VCaP (cell line): Measurements from ENCODE around the gene PRKCE.

Experiments used
- H3K27ac ChIP-seq: fragments of 450-650 bp; 2 replicates; pipeline ENCODE4 v1.5.1; 2017
- CTCF ChIP-seq: fragments of 450-650 bp; conservative IDR thresholded peaks from 2 replicates; pipeline ENCODE4 v1.5.1; 2017; ENCODE audit warnings: mild to moderate bottlenecking, moderate library complexity

PRKCE gene

DNA sequence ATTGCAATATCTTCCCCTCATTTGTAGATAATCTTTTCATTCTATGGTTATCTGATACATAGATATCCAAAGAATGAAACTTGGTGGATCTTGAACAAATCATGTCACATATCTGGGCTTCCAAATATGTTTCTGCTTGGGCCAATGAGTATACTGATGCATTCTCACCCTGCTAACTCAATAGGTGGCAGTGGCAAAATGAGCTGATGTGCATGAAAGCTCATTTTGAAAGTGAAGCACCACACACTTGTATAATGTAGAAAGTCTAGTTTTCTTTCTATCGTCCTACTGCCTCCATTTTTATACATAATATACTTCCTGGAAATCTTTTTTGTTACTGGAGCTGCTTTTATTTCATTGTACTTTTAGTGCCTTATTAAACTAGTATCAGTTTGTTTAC, 208.2 kb downstream of the PRKCE start:
- H3K27ac ChIP-seq: no peak overlapping the region
- no peak for TF ChIP-seq CTCF

- H3K27ac ChIP-seq: no peak overlapping the region
- TF ChIP-seq CTCF: no peak
Observed at GRCh38 chr2:45860136-45861121, 209.0 kb downstream of the PRKCE start.

- no peak overlapping the region for H3K27ac ChIP-seq
- no peak for TF ChIP-seq CTCF
Observed at GRCh38 chr2:45862843-45863242, 211.4 kb downstream of the PRKCE start.

GRCh38 chr2:45864121-45864520, 212.6 kb downstream of the PRKCE start:
- H3K27ac ChIP-seq: no peak overlapping the region
- TF ChIP-seq CTCF: no peak

GRCh38 chr2:45867349-45867748, 215.9 kb downstream of the PRKCE start:
- no peak overlapping the region for H3K27ac ChIP-seq
- TF ChIP-seq CTCF: no peak

DNA sequence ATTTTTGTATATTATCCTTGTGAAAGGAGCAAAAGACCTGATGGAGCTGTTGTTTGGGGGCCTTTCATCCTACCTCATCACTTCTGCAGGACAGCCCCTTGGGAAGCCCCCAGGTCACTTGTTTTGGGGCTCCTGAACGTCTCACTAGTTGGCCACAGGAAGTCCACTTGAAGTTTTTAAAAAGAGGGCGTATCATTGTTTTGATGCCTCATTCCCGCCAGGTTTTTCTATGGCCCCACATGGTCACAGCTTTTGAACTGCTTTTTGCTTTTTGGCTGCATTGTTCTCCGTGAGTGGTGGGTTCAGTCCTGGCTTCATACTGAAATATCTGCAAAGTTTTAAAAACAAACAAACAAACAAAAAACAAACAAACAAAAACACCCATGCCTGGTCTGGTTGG, 216.3 kb downstream of the PRKCE start:
- no peak for TF ChIP-seq CTCF
- H3K27ac ChIP-seq: no peak overlapping the region

- no peak overlapping the region for H3K27ac ChIP-seq
- no peak for TF ChIP-seq CTCF
Observed at GRCh38 chr2:45869165-45869501, 217.7 kb downstream of the PRKCE start.
